ENCODE measurements around the gene ARF6.
"Not testable (repeated sequence)": the region's sequence is repeated elsewhere in the genome, so short reads cannot be mapped to it uniquely, and the experiment has no call there.

Gene ARF6

DNA sequence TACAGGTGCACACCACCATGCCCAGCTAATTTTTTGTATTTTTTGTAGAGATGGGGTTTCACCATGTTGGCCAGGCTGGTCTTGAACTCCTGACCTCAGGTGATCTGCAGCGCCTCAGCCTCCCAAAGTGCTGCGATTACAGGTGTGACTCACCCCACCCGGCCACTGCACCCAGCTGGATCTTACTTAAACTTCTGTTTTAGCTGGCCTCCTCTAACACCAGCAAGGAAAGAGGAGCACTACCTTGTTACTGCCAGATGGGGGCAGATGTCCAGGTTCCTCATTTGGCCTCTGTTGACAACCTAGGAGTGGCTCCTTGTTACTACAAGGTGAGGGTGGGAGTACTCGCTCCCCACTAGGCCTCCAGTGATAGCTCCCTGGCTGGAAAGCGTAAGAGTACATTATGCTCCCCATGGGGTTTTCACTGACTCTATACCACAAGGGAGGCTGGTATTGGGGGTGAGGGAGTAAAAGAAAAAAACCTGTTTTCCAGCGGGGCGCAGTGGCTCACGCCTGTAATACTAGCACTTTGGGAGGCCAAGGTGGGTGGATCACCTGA is 13.2 kb upstream of the ARF6 start:
- peak; percentile 74 for DNase-seq

- DNase-seq = no peak
Measured at GRCh38 chr14:49880267-49881064, 12.4 kb upstream of the ARF6 start.

DNA sequence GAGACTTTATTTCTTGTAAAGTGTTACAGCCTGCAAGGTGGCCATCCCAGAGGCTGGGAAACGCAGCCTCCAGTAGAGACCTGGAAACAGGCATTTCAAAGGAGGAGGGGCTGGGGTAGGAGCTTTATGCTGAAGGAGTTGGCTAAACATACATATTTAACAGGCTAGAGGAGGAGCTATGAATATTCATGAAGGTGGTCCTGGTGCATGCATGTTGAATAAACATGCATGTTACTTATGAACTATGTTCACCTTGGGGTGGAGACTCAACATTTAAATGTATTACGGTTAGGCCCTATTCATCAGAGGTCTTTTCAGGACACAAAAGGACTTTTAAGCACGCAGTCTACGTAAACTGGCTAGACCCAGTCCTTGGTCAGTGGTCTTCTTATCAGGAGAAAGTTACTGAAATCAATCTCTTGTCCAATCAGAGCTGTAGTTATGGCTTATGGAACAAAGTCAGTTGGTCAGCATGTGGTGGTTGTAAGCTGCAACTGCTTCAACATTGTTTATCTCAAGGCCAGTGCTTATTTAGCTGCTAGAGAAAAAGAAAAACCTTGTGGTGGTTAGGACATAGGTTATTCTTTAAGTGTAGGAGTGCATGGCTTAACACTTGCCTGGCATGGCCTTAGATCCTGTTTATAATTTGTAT is 11.4 kb upstream of the ARF6 start:
- no peak for DNase-seq

- peak; percentile 20 for DNase-seq
Measured at GRCh38 chr14:49882826-49883694, 9.8 kb upstream of the ARF6 start.

DNA sequence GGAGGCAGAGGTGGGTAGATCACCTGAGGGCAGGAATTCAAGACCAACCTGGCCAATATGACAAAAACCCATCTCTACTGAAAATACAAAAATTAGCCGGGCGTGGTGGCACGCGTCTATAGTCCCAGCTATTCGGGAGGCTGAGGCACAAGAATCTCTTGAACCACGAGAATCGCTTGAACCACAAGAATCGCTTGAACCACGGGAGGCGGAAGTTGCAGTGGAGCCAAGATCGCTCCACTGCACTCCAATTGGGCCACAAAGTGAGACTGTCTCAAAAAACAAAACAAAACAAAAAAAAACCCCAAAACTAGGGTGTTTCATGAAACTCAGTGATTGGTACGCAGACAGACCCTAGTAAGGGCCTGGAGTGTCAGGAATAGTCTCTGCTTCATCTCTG is 6.4 kb upstream of the ARF6 start:
- DNase-seq = no peak

- no peak for DNase-seq
Measured at GRCh38 chr14:49888293-49888692, 4.6 kb upstream of the ARF6 start.

DNA sequence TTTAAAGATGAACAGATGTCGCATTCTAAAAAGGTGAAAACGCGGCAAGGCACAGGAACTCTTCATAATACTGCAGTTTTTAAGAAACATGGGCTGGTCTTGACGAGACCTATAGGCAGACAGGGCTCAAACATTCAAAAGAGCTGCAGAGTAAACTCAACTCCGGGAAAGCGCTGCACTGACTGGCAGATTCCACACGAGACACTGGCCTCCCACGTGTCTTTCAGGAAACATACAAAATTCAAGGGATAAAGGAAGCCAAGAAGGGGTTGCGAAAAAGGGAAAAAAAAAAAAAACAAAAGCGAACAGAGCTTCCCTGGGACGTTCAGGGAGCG is 614 bp upstream of the ARF6 start:
- no peak for DNase-seq

DNA sequence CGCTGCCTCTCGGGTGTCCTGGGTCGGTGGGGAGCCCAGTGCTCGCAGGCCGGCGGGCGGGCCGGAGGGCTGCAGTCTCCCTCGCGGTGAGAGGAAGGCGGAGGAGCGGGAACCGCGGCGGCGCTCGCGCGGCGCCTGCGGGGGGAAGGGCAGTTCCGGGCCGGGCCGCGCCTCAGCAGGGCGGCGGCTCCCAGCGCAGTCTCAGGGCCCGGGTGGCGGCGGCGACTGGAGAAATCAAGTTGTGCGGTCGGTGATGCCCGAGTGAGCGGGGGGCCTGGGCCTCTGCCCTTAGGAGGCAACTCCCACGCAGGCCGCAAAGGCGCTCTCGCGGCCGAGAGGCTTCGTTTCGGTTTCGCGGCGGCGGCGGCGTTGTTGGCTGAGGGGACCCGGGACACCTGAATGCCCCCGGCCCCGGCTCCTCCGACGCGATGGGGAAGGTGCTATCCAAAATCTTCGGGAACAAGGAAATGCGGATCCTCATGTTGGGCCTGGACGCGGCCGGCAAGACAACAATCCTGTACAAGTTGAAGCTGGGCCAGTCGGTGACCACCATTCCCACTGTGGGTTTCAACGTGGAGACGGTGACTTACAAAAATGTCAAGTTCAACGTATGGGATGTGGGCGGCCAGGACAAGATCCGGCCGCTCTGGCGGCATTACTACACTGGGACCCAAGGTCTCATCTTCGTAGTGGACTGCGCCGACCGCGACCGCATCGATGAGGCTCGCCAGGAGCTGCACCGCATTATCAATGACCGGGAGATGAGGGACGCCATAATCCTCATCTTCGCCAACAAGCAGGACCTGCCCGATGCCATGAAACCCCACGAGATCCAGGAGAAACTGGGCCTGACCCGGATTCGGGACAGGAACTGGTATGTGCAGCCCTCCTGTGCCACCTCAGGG is 679 bp downstream of the ARF6 start:
- peak; percentile 91 for DNase-seq

DNA sequence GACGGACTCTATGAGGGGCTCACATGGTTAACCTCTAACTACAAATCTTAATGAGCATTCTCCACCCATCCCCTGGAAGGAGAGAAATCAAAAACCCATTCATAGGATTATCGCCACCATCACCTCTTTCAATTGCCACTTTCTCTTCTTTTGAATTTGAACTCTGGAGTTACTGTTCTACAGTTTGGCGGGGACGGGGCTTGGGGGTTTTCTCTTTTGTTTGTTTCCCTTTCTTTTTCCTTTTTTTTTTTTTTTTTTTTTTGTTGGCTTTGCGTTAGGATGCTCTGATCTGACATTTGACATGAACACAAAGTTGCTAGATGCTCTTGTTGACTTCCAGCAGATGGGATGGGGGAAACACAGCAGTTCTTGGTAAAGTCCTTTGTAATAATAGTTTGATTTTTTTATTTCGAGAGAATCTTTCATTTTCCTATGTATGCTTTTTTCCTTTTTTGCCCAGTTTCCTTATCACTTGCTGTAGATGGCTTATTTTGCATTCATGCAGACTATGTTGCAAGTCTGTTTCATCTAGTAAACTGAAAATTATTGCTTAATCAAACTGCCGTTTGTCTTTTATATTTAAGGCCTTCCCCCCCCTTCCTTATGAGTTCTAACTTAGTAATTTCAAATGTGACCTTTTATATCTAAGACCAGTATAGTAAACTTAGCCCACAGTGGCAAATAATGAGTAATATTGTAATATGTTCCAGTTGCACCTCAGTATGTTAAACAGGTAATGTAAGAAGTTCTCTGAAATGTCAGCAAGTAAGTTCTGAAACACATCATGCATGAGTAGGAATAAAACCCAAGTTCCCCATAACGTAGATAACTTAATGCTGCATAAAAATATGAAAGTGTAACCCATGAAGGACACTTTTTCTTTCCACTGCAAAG is 1.6 kb downstream of the ARF6 start:
- DNase-seq = not testable (repeated sequence)

GRCh38 chr14:49895480-49895879 is 2.6 kb downstream of the ARF6 start:
- DNase-seq = no peak

- DNase-seq = not testable (repeated sequence)
Measured at GRCh38 chr14:49896272-49896671, 3.4 kb downstream of the ARF6 start.

- DNase-seq = no peak
Measured at GRCh38 chr14:49896966-49897365, 4.1 kb downstream of the ARF6 start.

DNA sequence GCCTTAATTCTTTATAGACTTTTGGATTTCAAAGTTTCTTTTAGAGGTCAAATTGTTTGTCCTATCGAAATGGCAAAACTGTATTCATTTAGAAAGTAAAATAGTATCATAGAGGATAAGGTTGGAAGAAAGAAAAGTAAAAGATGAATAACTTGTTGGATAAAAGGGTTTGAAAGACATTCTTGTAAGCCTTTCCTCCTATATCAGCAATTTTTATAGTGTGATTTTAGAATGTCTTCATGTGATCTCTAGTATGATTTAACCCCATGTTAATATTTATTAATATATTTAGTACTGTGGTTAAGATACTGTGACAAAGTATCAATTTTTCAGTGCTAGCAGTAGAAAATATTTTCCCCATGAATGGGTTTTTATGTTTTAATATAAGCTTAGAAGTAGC is 4.5 kb downstream of the ARF6 start:
- DNase-seq = no peak

GRCh38 chr14:49897965-49898364 is 5.1 kb downstream of the ARF6 start:
- no peak for DNase-seq

- no peak for DNase-seq
Measured at GRCh38 chr14:49898485-49898884, 5.6 kb downstream of the ARF6 start.

DNA sequence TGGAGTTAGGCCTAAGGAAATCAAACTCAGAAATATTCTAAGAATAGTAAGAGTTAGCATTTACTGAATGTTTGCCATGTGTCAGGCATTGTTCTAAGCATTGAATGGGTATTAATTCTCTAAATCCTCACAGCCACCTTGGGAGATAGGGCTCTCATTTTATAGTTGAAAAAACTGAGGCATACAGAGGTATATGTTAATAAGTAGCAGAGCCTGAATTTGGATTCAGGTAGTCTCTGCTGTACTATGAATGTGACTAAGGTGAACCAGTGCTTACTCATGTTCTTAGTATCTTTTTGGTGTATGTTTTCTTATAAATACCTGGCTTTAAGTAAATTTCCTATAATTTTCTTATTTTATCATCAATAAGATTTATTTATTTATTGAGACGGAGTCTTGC is 8.1 kb downstream of the ARF6 start:
- DNase-seq = no peak

- DNase-seq = not testable (repeated sequence)
Measured at GRCh38 chr14:49902679-49903246, 9.9 kb downstream of the ARF6 start.

GRCh38 chr14:49904270-49904669 is 11.4 kb downstream of the ARF6 start:
- no peak for DNase-seq

- no peak for DNase-seq
Measured at GRCh38 chr14:49905989-49906388, 13.1 kb downstream of the ARF6 start.

- no peak for DNase-seq
Measured at GRCh38 chr14:49907186-49907585, 14.3 kb downstream of the ARF6 start.

- no peak for DNase-seq
Measured at GRCh38 chr14:49908433-49908782, 15.5 kb downstream of the ARF6 start.

Data from stimulated activated CD8-positive, alpha-beta memory T cell treated with anti-CD3 and anti-CD28 coated beads, Interleukin-4, amount 100 ng/mL, for 48 hours (primary cell).